ENCODE data around the gene CHTF18. TPM values are rescaled to one million over a fixed set of nuclear protein-coding genes. Genes with fewer than 3 reads are reported as not detected.
A peak's percentile ranks its signal among the peaks of the same experiment; 100 is the strongest.

CHTF18 gene
- total and polyA plus RNA-seq, 10 of the 15 experiments (the other 5 are each of a cell fraction or from before 2014, with no cell fraction given) = 1.6 to 87.8 (median 19.4) TPM

GRCh38 chr16:789191-789850, 901 bp downstream of the CHTF18 start:
- no peaks in the 10 kb centered on the region for H3K27me3 ChIP-seq (replicated peaks in 1 of 2; ENCODE audit: control insufficient read depth in 2 of 2, insufficient read depth in 2 of 2, low read length in 1 of 2)
- H3K79me2 ChIP-seq (ENCODE audit: control insufficient read depth, insufficient read depth, low read length) = peaks cover 24% of the 10 kb centered on the region
- SMC1A ChIA-PET (ENCODE audit: uncharacterized antibody, unreplicated experiment) = interaction anchor here (1.5 kb wide), 1 partner anchor 77 kb away, joined by 5 read pairs; no protein-coding TSS in a partner anchor
- DNase-seq (ENCODE audit: low read depth, low spot score) (no peak), ATAC-seq (no peak), FAIRE-seq (no peak)
- peak overlapping the region; percentile 24 for H3K4me2 ChIP-seq (ENCODE audit: control insufficient read depth, insufficient read depth)
- RAD21 ChIA-PET (ENCODE audit: unreplicated experiment) = no interaction called here
- POLR2A ChIA-PET = interaction anchor here (1.2 to 1.5 kb wide), 2 partner anchors 18 to 917 kb away, joined by 3 read pairs; partner anchors contain the start of gene MAPK8IP3
- H3K27ac ChIP-seq (ENCODE audit: control insufficient read depth, insufficient read depth) = no peak overlapping the region
- no peaks in the 10 kb centered on the region for H4K20me1 ChIP-seq (ENCODE audit: control insufficient read depth, insufficient read depth)
- no peak overlapping the region for H2AFZ ChIP-seq (ENCODE audit: control insufficient read depth, low read depth, low read length)
- no peaks in the 10 kb centered on the region for H3K9me3 ChIP-seq (replicated peaks; ENCODE audit: control insufficient read depth, insufficient read depth, low read length)
- intact Hi-C loops (cut with micrococcal nuclease; ENCODE audit: unreplicated experiment) (loop anchor here (5.0 kb wide), 1 partner anchor 47 kb away; the partner anchor contains the start of gene CIAO3), in situ Hi-C loops (cut with MboI) (loop anchor here (5.0 kb wide), 2 partner anchors 47 to 77 kb away; partner anchors contain the start of gene CIAO3)
- H3K36me3 ChIP-seq (ENCODE audit: control insufficient read depth in 2 of 2, insufficient read depth in 2 of 2, low read length in 1 of 2) = peaks cover 0 to 21% of the 10 kb centered on the region in 2 experiments; a peak in 2 of 4 replicates
- H3K4me3 ChIP-seq = peak overlapping the region; percentile 84
- 72% methylated on average over 33 of the region's 33 CpGs for WGBS (ENCODE audit: insufficient coverage, insufficient replicate concordance, low lambda C conversion rate, missing lambda C conversion rate)
- BruUV-seq (replicated peaks) = no TSS peak
- CTCF ChIA-PET = interaction anchor here (5.2 kb wide), 1 partner anchor 77 kb away, joined by 32 read pairs; no protein-coding TSS in a partner anchor
- peaks cover 9% of the 10 kb centered on the region for H3K4me1 ChIP-seq (ENCODE audit: control insufficient read depth, insufficient read depth, low read length)
- peak overlapping the region; percentile 86 for H3K9ac ChIP-seq (ENCODE audit: control insufficient read depth, insufficient read depth, low read length)
- TF ChIP-seq SREBF1 (IDR thresholded peaks at IDR 0.05; ENCODE audit: low read length) (no peak), LARP7 (IDR thresholded peaks at IDR 0.05) (no peak), POU2F2 (IDR thresholded peaks at IDR 0.05; ENCODE audit: borderline replicate concordance, low read depth, low read length) (no peak), CEBPZ (IDR thresholded peaks at IDR 0.05; ENCODE audit: low read depth, low read length) (no peak), ZNF274 (IDR thresholded peaks at IDR 0.05; ENCODE audit: insufficient read depth, insufficient read length) (no peak), MEF2B (IDR thresholded peaks at IDR 0.05; ENCODE audit: partially characterized antibody, poor library complexity, severe bottlenecking) (no peak), REST (IDR thresholded peaks at IDR 0.05; ENCODE audit: low read depth, low read length) (no peak), IRF4 (IDR thresholded peaks at IDR 0.05; ENCODE audit: low read depth, low read length) (no peak), MYB (IDR thresholded peaks at IDR 0.05; ENCODE audit: borderline replicate concordance, low read depth, low read length) (no peak), PML (IDR thresholded peaks at IDR 0.05; ENCODE audit: low read length) (no peak), HDAC6 (IDR thresholded peaks at IDR 0.05; ENCODE audit: unreplicated experiment) (no peak), CEBPB (IDR thresholded peaks at IDR 0.05; ENCODE audit: borderline replicate concordance in 1 of 2, low read depth in 2 of 2, low read length in 2 of 2) (no peak), BACH1 (IDR thresholded peaks at IDR 0.05; ENCODE audit: borderline replicate concordance) (no peak), BCLAF1 (IDR thresholded peaks at IDR 0.05) (no peak)

Data from GM12878 (cell line).